ENCODE measurements around the gene EIF4G2. TPM values are rescaled to one million over a fixed set of nuclear protein-coding genes. Genes with fewer than 3 reads are reported as not detected.
A peak's percentile ranks its signal among the peaks of the same experiment; 100 is the strongest.
"Not testable (repeated sequence)": the region's sequence is repeated elsewhere in the genome, so short reads cannot be mapped to it uniquely, and the experiment has no call there.

The EIF4G2 gene
- 964 TPM for polyA plus RNA-seq (ENCODE audit: insufficient read length)
- long read RNA-seq, donor 1, transcript EIF4G2-204 (3 exons, 690 nt), result minor isoform, 12 of 467 reads
- long read RNA-seq, donor 1, transcript EIF4G2-228 (2 exons, 523 nt), result minor isoform, 12 of 467 reads
- long read RNA-seq, donor 1, transcript EIF4G2-201 (22 exons, 3,978 nt), result major isoform, 44 of 467 reads
- long read RNA-seq, donor 1, partial matches to known transcripts, result 389 of 467 reads
- long read RNA-seq, donor 1, other reads (novel, unspliced or antisense), result 0 of 467 reads
- long read RNA-seq, donor 2, transcript EIF4G2-228 (2 exons, 523 nt), result minor isoform, 6 of 255 reads
- long read RNA-seq, donor 2, transcript EIF4G2-202 (21 exons, 3,346 nt), result minor isoform, 8 of 255 reads
- long read RNA-seq, donor 2, transcript EIF4G2-204 (3 exons, 690 nt), result minor isoform, 5 of 255 reads
- long read RNA-seq, donor 2, transcript EIF4G2-201 (22 exons, 3,978 nt), result major isoform, 59 of 255 reads
- long read RNA-seq, donor 2, partial matches to known transcripts, result 173 of 255 reads
- long read RNA-seq, donor 2, other reads (novel, unspliced or antisense), result 0 of 255 reads
- long read RNA-seq, donor 3, transcript EIF4G2-201 (22 exons, 3,978 nt), result major isoform, 29 of 402 reads
- long read RNA-seq, donor 3, transcript EIF4G2-204 (3 exons, 690 nt), result minor isoform, 6 of 402 reads
- long read RNA-seq, donor 3, partial matches to known transcripts, result 361 of 402 reads
- long read RNA-seq, donor 3, other reads (novel, unspliced or antisense), result 0 of 402 reads
- long read RNA-seq, donor 4, partial matches to known transcripts, result 5 of 11 reads
- long read RNA-seq, donor 4, other reads (novel, unspliced or antisense), result 0 of 11 reads
- long read RNA-seq, donor 5, transcript EIF4G2-228 (2 exons, 523 nt), result minor isoform, 7 of 283 reads
- long read RNA-seq, donor 5, transcript EIF4G2-204 (3 exons, 690 nt), result minor isoform, 9 of 283 reads
- long read RNA-seq, donor 5, transcript EIF4G2-201 (22 exons, 3,978 nt), result major isoform, 66 of 283 reads
- long read RNA-seq, donor 5, transcript EIF4G2-202 (21 exons, 3,346 nt), result minor isoform, 7 of 283 reads
- long read RNA-seq, donor 5, partial matches to known transcripts, result 190 of 283 reads
- long read RNA-seq, donor 5, other reads (novel, unspliced or antisense), result 0 of 283 reads
- long read RNA-seq, donor 6, transcript EIF4G2-201 (22 exons, 3,978 nt), result major isoform, 23 of 366 reads
- long read RNA-seq, donor 6, transcript EIF4G2-228 (2 exons, 523 nt), result minor isoform, 17 of 366 reads
- long read RNA-seq, donor 6, transcript EIF4G2-204 (3 exons, 690 nt), result minor isoform, 16 of 366 reads
- long read RNA-seq, donor 6, partial matches to known transcripts, result 306 of 366 reads
- long read RNA-seq, donor 6, other reads (novel, unspliced or antisense), result 0 of 366 reads
- long read RNA-seq, donor 7, transcript EIF4G2-201 (22 exons, 3,978 nt), result major isoform, 61 of 401 reads
- long read RNA-seq, donor 7, transcript EIF4G2-204 (3 exons, 690 nt), result minor isoform, 17 of 401 reads
- long read RNA-seq, donor 7, transcript EIF4G2-202 (21 exons, 3,346 nt), result minor isoform, 5 of 401 reads
- long read RNA-seq, donor 7, transcript EIF4G2-228 (2 exons, 523 nt), result minor isoform, 14 of 401 reads
- long read RNA-seq, donor 7, partial matches to known transcripts, result 298 of 401 reads
- long read RNA-seq, donor 7, other reads (novel, unspliced or antisense), result 0 of 401 reads
- long read RNA-seq, donor 8, transcript EIF4G2-201 (22 exons, 3,978 nt), result major isoform, 21 of 75 reads
- long read RNA-seq, donor 8, partial matches to known transcripts, result 45 of 75 reads
- long read RNA-seq, donor 8, other reads (novel, unspliced or antisense), result 0 of 75 reads

GRCh38 chr11:10808553-10809372 is at the start of gene EIF4G2:
TSS of gene EIF4G2 (minus strand) at chr11:10808926.
- DNase-seq, result peak; percentile 98

DNA sequence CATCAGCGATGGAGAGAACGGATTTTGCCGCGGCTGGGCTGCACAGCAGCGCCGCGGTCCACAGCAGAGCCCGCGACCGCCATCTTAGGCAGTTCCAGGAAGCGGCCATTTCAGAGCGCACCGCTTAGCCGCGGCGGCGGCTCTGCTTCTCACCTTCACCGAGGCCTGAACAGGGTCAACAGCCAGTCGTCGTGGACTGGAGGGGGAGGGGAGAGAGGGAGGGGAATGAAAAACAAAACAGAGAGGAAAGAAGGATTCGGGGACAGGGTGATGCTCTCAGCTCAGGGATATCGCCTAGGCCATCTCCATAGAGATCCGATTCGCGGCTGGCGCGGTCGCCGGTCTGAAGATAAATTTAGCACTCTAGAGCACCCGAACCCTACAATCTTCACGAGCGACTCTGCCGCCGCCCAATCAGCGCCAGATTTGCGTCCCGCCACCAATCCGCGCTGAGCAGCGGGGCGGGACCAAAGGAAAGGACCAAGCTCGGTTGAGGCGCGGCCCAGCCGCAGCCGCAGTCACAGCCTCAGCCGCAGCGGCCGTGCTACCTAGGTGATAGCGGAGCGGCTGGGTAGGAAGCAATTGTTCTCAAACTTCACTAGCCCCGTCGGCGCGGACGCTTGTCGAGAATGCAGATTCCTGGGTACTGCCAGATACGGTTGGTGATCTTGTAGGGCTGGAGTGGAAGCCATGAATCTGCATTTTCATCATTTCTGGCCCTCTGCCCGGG is 49.1 kb upstream of the EIF4G2 start, which contains the start of gene ZBED5:
Gene ZBED5, minus strand, starts transcription at position 345 of the 730 bp plus-strand sequence. CDS start 3,108 bp downstream, outside the sequence.
- DNase-seq, result peak; percentile 98

DNA sequence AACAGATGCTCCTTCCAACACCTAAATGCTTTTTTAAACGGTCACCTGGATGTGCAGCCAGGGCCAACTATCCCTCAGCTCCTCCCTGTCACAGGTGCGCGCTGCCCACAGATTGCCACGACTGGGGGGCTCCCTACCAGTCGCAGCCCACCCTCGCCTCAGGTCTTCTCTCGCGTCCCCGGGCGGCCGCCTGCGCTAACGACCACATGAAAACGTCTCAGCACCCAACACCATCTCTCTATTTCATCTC is 48.7 kb upstream of the EIF4G2 start:
- DNase-seq, result no peak

DNA sequence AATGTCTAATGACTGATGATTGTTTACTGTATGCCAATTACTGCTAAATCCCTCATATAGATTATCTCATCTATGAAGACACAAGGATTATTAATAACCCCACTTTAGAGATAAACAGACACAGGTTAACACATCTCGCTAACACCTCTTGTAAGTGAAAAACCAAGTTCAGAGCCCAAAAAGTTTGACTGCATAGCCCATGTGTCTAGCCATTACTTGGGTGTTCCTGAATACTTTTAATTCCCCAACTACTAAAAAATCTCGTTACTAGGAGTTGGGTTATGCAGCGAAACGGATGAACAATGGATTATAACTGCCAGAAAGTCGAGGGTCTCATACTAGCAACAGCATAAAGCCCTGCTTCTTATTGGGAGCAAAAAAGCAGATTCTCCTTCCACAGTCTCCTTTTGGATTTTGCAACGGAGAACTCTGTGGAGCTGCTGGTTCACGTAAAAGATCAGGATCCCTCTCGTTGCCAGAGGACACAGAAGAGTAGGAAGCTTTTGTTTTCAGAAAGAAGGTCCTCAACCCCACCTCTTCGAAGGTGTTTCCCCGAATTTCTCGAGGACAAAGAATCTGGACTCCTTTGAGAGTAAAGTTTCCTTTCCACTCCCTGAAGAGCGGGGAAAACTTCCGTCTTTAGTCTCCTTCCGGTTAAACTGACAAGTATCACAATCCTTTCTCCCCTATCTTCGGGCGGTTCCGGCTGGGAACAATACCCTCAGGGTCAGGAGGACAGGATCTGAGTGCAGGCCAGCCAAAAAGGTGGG is 48.1 kb upstream of the EIF4G2 start:
- peak; percentile 64 for DNase-seq

- DNase-seq, result no peak
Observed at GRCh38 chr11:10855295-10855694, 46.6 kb upstream of the EIF4G2 start.

GRCh38 chr11:10847960-10848860 is 39.5 kb upstream of the EIF4G2 start:
- DNase-seq, result no peak

GRCh38 chr11:10846660-10847059 is 37.9 kb upstream of the EIF4G2 start:
- no peak for DNase-seq

DNA sequence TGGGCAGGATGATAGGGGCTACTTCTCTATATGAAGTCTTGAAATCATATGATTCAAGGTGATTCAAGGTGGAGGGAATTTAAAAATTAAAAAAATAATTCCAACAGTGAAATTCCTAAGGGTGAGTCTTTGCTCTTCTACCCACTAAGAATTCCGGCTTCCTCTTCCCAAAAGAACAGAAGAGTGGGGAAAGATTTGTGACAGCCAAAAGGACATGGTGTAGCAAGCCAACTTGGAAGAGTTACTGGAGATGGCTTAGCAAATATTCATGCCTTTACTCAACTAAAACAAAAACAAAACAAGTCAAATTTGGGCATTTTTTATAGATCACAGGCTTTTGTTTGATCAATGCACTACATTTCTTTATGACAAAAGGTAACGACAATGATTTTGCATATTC is 36.9 kb upstream of the EIF4G2 start:
- DNase-seq, result no peak

- no peak for DNase-seq
Observed at GRCh38 chr11:10844796-10845195, 36.1 kb upstream of the EIF4G2 start.

DNA sequence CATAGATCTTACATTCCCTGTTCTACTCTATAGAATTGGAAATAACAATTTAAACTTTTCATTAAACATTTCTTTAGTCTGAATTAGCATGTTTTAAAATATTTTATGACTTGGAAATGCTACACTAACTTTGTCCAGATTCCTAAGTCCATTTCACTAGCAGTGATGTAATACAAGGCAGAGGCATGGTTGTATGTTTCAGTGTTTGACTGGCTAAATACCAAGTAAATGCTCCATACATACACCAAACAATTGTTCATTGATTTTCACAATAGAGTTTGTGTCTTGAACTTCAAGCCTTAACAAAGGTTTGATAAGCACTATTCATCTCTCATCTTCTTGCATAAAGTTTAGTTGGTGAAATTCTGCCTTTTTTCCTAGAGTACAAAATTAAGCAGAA is 35.6 kb upstream of the EIF4G2 start:
- no peak for DNase-seq

GRCh38 chr11:10838881-10839280 is 30.2 kb upstream of the EIF4G2 start:
- DNase-seq, result no peak

GRCh38 chr11:10838083-10838482 is 29.4 kb upstream of the EIF4G2 start:
- DNase-seq, result no peak

DNA sequence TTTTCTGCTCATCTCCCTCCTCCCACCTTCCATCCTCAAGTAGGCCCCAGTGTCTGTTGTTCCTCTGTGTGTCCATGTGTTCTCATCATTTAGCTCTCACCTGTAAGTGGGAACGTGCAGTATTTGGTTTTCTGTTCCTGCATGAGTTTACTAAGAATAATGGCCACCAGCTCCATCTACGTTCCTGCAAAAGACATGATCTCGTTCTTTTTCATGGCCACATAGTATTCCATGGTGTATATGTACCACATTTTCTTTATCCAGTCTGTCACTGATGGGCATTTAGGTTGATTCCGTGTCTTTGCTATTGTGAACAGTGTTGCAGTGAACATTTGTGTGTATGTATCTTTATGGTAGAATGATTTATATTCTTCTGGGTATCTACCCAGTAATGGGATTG is 28.2 kb upstream of the EIF4G2 start:
- DNase-seq, result not testable (repeated sequence)

- DNase-seq, result no peak
Observed at GRCh38 chr11:10829139-10829538, 20.4 kb upstream of the EIF4G2 start.

GRCh38 chr11:10828402-10828801 is 19.7 kb upstream of the EIF4G2 start:
- no peak for DNase-seq

- DNase-seq, result no peak
Observed at GRCh38 chr11:10824888-10825287, 16.2 kb upstream of the EIF4G2 start.

DNA sequence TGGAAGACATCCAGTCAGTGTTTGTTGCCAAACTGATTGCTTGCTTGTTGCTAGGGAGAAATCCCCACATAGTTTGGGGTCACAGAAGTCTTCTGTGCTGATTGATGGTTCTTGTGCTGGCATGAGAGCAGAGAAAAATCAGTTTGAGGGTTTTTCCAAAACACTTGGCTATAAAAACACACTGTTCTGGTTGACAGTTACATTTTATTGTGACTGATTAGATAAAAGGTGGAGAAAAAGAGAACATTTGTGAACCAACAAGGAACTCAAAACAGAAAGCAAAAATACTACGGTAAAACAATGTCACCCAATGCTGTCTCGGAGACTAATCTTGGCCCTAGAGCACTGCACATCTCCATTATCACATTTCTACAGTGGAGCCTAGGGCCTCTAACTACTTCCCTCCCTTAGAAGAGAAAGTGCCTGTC is 14.4 kb upstream of the EIF4G2 start:
- DNase-seq, result no peak

- not testable (repeated sequence) for DNase-seq
Observed at GRCh38 chr11:10822491-10822890, 13.8 kb upstream of the EIF4G2 start.
